NB4 (cell line): Measurements from ENCODE around the gene UNC79.

ENCODE experiments used
- POLR2A ChIP-seq: IDR thresholded peaks from 2 replicates; pipeline ENCODE4 v1.6.1; 2011; ENCODE audit warnings: mild to moderate bottlenecking; ENCODE audit not compliant: insufficient read length; ENCODE audit errors: extremely low read depth
- TF ChIP-seq, protein P1 (sequence below): IDR thresholded peaks from one replicate; pipeline ENCODE4 v1.5.1; 2012; ENCODE audit warnings: low read depth, low read length
- TF ChIP-seq, protein P2 (sequence below): IDR thresholded peaks from 2 replicates; pipeline ENCODE4 v1.6.1; 2011; ENCODE audit warnings: low read depth, low read length

DNA sequence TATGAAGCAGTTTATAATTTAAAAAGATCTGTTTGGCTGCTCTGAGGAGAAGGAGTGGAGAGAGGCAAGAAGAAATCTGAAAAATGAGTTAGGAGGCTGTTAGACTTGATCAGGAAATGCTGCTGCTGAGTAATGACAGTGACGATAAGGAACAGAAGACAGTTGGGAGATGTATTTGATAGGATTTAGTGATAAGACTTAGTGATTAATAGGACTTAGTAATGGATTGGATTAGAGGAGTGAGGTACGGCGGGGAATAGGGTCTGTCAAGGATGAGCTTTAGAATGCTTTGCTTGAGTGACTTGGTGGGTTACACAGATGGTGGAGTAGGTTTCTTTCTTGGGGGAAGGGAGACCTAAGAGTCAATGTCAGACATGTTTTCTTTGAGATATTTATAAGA lies 31.7 kb downstream of the UNC79 start:
- TF ChIP-seq, protein P1, sequence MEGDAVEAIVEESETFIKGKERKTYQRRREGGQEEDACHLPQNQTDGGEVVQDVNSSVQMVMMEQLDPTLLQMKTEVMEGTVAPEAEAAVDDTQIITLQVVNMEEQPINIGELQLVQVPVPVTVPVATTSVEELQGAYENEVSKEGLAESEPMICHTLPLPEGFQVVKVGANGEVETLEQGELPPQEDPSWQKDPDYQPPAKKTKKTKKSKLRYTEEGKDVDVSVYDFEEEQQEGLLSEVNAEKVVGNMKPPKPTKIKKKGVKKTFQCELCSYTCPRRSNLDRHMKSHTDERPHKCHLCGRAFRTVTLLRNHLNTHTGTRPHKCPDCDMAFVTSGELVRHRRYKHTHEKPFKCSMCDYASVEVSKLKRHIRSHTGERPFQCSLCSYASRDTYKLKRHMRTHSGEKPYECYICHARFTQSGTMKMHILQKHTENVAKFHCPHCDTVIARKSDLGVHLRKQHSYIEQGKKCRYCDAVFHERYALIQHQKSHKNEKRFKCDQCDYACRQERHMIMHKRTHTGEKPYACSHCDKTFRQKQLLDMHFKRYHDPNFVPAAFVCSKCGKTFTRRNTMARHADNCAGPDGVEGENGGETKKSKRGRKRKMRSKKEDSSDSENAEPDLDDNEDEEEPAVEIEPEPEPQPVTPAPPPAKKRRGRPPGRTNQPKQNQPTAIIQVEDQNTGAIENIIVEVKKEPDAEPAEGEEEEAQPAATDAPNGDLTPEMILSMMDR: no peak
- TF ChIP-seq POLR2A: no peak
- TF ChIP-seq, protein P2, sequence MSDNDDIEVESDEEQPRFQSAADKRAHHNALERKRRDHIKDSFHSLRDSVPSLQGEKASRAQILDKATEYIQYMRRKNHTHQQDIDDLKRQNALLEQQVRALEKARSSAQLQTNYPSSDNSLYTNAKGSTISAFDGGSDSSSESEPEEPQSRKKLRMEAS: no peak
